GM18909 (cell line): ENCODE data around the gene TREML1.

ENCODE experiments used
- ATAC-seq: cut with Tn5 transposase; IDR thresholded peaks from one replicate; pipeline ENCODE4 v1.9.1; 2021; ENCODE audit warnings: mild to moderate bottlenecking; ENCODE audit not compliant: unreplicated experiment, poor library complexity

The TREML1 gene

GRCh38 chr6:41179163-41179562 is 25.0 kb upstream of the TREML1 start:
- no peak for ATAC-seq

GRCh38 chr6:41177695-41178094 is 23.5 kb upstream of the TREML1 start:
- ATAC-seq, result no peak

- ATAC-seq, result no peak
Measured at GRCh38 chr6:41177287-41177686, 23.1 kb upstream of the TREML1 start.

DNA sequence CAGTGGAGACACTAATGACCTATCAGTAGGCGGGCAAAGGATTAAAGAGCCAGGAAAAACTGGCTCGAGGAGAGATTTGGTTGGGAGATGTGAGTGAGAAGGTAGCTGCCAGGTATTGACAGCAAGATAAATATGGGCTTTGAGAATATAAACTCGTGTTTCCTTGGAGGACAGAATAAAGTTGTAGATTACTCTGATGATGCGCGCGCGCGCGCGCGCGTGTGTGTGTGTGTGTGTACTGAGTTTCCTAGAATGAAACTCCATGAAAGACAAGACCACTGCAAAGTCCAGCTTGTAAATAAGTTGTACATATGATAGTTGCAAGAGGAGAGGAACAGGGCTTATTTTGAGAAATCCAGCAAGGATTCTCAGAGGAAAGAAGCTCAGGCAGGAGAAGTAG is 22.0 kb upstream of the TREML1 start:
- ATAC-seq, result no peak

DNA sequence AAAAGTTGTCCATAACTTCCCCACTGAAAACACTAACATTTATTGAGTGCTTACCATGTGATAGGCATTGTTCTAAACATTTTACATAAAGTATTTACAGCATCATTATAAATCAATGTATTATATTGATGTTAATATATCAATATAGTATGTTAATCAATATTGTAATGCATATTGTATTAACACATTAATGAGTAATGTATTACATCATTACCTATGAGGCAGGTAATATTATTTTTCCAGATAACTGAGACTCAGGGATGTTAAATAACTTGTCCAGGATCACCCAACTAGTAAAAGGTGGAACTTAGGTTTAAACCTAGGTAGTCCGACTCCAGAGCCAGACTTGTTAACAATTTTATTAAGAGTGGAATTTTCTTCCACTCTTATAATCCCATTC is 20.9 kb upstream of the TREML1 start:
- no peak for ATAC-seq

- ATAC-seq, result no peak
Measured at GRCh38 chr6:41174610-41175009, 20.5 kb upstream of the TREML1 start.

DNA sequence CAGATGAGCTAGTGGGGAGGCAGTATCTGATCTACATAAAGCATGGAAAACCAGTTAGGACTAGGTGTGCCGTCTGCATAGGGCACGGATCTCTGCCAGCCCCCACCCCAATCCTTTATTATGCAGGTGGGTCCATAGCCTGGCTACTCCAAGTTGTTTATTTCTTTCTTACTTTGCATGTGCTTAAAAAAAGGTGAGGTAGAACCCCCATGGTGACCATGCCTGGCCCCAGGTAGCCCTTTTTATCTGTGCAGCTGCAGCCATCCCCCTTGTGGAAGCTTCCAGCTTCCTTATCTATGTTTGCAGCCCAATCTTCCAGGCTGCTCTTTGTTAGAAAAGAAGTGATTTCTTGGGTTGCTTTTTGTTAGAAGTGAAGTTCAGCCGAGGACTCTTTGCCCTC is 17.8 kb upstream of the TREML1 start:
- no peak for ATAC-seq

- ATAC-seq, result no peak
Measured at GRCh38 chr6:41170547-41171160, 16.5 kb upstream of the TREML1 start.

- no peak for ATAC-seq
Measured at GRCh38 chr6:41167173-41167963, 13.2 kb upstream of the TREML1 start.

DNA sequence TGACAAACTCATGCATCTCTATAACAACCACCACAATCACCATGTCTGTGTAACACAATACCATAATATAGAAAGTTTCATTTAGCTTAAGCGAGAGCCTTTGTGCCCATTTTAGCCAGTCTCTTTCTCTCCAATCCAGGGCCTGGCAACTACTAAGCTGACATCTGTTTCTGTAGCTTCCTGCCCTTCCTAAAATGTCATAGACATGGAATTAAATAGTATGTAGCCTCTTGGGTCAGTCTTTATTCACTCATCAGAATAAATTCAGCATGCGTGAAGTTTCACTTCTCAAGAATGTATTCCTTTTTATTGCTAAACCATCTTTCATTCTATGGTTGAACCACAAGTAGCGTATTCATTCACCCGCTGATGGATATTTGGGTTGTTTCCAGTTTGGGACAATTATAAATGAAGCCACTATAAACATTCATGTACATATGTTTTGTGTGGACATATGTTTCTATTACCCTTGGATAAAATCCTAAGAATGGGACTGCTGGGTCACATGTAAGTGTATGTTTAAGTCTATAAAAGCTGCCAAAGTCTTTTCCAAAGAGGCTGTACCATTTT is 10.5 kb upstream of the TREML1 start:
- no peak for ATAC-seq

DNA sequence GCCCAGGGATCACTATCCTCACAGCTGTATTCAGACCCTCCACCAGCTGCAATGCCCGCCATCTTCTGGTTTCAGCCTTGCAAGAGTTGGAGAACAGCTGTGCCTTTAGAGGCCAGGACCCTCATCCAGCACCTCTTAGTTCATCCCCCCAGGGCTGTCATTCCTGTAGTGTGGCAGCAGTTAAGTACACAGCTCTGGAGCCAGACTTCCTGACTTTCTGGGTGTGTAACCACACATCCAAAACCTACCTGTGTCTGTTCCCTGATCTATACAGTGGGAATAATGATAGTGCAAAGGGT is 9.2 kb upstream of the TREML1 start:
- no peak for ATAC-seq

DNA sequence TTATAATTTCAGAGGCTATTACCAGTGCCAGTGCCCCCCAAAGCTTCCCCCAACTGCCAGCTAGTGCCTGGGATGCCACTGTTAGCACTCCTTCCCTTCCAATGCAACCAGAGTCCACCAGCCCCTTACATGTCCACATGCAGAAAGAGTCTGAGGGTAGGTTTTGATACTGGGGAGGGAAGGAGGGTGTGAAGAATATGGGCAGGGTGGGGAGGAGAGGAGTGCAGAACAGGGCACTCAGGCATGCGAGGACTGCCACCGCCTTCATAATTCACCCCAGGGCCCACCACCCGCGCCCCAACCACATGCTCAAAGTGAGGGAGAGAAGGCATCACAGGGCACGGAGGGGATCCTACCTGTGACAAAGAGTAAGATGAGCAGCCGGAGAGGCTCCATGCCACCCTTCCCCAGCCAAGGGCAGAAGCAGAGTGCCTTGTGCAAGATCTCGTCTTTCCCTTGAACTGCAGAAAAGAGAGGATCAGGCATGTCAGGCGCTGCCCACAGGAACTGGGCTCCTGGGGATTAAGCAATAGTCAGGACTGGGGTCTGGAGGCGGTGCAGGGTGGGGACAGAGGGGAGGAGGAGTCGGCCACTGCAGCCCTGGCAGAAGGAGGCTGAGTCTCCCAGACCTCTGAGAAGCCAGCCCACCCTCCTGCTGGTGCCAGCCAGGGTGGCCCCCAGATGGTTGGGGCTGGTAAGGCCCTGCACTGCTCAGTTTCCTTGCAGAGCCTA is 8.7 kb upstream of the TREML1 start, which contains the start of gene TREM2:
TSS of gene TREM2 (minus strand) at position 430 of the 732 bp plus-strand sequence. CDS start at position 396, 34 bp downstream.
- ATAC-seq, result no peak

DNA sequence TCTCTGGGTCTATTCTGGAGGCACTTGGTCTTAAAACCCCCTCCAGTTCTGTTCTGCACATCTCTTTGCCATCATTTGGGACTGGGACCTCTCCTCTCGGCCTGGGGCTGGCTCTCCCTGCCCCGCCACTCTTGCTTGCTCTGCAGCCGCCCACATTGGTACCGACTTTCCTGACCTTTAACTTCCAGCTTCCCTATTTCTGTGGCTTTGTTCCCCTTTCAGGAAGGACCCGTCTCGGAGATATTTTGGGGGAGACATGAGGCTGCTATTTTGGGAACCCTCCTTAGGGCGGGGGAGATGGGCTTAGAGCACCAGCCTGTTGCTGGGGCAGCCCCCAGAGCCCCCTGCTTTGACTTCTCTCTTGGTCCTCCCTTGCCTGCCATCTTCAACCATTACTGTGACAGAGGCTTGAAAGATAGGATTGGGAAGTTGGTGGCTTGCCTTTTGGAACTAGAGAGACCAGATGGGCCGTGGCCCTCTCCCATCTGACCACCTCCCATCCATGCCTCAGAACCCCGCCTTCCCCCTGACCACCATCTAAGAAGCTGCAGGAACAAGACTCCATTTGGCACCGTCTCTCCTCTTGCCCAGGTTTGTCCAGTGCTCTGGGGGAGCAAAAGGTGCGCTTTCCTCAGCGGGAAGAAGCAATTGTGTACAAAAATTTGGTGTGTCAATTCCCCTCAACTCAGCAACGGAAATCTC is 7.9 kb upstream of the TREML1 start:
- ATAC-seq, result no peak

DNA sequence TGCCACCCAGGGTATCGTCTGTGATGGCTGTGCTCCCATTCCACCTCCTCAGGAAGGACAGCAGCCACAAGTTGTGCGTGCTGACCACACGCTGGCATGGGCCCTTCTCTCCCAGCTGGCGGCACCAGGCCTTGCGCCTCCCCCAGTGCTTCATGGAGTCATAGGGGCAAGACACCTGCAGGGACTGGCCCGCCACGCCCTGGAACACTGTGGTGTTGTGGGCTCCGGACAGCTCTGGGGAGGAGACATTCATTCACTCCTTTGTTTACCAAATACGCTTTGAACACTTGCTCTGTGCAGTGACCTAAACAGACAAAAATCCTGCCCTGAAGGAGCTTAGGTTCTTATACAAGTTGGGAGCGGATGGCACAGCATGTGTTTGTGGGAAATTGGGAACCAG is 7.2 kb upstream of the TREML1 start:
- ATAC-seq, result no peak

DNA sequence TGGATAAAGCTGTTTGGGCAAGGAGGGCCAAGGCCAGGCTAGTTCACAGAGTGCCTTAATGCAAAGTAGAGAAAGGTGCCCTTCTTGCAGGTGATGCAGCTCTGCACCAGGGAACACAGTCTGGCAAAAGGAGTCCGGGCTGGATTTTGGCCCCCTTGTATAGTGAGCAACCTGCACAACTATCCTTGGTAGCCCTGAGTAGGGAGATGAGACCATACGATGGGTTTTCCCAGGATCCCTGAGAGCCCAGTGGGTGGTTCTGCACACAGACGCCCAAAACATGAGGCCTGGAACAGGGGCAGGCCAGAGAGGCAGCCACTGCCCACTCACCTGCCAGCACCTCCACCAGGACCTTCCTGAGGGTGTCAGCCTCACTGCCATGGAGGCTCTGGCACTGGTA is 6.8 kb upstream of the TREML1 start:
- ATAC-seq, result no peak

DNA sequence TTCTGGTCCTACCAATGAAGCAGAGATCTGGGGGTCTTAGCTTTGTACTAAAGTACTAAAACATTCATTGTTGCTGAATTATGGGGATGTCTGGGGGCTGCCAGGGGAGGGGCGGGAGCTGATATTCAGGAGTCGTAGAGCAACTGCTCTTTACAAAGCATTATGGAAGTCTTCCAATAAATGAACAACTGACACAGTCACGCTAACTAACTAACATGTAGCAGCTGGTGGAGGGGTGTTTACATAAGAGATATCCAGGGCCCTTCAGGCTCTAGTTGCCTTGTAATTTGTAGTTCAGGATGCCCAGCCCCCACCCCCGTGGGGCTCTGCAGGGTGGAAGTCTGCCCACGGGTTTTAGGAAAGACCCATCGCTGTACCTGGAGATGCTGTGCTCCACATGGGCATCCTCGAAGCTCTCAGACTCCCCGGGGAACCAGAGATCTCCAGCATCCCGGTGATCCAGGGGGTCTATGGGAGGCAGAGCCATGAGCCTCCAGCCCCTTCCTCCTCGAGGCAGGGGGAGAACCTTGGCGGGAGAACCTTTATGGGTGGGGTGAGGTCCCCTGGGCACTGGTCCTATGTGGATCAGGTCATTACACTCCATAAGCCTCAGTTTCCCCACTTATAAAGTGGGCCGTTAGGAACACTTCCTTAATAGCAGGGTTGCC is 5.4 kb upstream of the TREML1 start:
- ATAC-seq, result no peak

- no peak for ATAC-seq
Measured at GRCh38 chr6:41157323-41157722, 3.2 kb upstream of the TREML1 start.

GRCh38 chr6:41156771-41157170 is 2.6 kb upstream of the TREML1 start:
- ATAC-seq, result no peak

DNA sequence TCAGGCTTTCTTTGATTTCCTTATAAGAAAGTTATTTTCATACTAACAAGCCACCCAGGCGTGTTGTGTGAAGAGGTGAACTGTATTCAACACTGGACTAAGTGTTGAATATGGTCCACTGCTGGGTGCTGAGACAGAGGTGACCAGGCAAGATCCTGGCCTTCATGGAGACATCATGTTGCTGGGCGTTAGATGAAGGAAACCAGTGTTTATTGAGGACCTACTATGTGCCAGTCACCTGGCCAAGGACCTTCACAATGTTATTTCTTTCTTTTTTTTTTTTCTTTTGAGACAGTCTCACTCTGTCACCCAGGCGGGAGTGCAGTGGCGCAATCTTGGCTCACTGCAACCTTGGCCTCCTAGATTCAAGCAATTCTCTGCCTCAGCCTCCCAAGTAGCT is 1.9 kb upstream of the TREML1 start:
- ATAC-seq, result no peak

GRCh38 chr6:41155132-41155805 is 1.1 kb upstream of the TREML1 start:
- ATAC-seq, result no peak
